ENCODE data around the gene CLCN7. TPM values are rescaled to one million over a fixed set of nuclear protein-coding genes. Genes with fewer than 3 reads are reported as not detected.

The CLCN7 gene
- total and polyA plus RNA-seq, 9 of the 15 experiments (the other 6 are each of a cell fraction or from before 2014, with no cell fraction given): 0.06 to 126 (median 18.7) TPM

DNA sequence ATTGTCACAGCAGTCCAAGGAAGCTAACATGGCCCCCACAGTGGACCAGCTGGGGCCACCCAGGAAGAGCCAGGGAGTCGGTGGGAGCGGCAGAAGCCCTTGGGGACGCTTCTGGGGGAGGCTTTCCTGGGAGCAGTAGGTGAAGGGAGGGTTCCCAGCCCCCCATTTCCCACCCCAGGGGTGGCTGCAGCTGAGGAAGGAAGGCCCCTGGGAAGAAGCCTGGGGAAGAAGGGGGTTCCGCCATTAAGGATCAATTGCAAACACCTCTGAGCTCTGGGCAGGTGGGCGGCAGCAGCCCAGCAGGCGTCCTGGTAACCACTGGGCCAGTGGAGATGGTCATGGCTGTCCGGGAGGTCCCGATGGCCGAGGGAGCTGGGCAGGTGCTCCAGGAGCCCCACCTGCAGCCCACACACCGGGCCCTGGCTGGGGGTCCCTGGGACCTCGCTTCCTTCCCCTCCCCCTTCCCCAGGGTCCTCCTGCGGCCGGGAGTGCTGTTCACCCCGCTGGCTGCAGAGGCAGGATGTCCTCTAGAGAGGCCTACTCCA lies 44.5 kb downstream of the CLCN7 start:
- H3K79me2 ChIP-seq (ENCODE audit: control insufficient read depth, insufficient read depth, low read length): no peaks in the 10 kb centered on the region
- no peak overlapping the region for H3K4me3 ChIP-seq
- H3K36me3 ChIP-seq (ENCODE audit: control insufficient read depth, insufficient read depth, low read length): no peaks in the 10 kb centered on the region
- intact Hi-C loops (cut with micrococcal nuclease): no loop called here
- no peaks in the 10 kb centered on the region for H4K20me1 ChIP-seq (replicated peaks; ENCODE audit: control insufficient read depth, insufficient read depth, low read length)
- no peak overlapping the region for H3K4me2 ChIP-seq (ENCODE audit: insufficient read depth, low read length)
- H3K9me3 ChIP-seq (replicated peaks; ENCODE audit: control insufficient read depth, insufficient read depth, low read depth, low read length): no peaks in the 10 kb centered on the region
- ATAC-seq (no peak), FAIRE-seq (no peak), DNase-seq (ENCODE audit: extremely low read depth in 1 of 4, low spot score in 3 of 4) (no peak)
- no peak overlapping the region for H3K27ac ChIP-seq (ENCODE audit: extremely low read depth, low read depth, low read length)
- POLR2A ChIA-PET: interaction anchor here (1.4 kb wide), 1 partner anchor 10 kb away, joined by 6 read pairs; the partner anchor contains the start of gene UQCC4
- BruUV-seq (replicated peaks): no TSS peak
- WGBS (ENCODE audit: insufficient coverage, low coverage, missing lambda C conversion rate): 49% methylated on average over 14 of the region's 14 CpGs
- CTCF ChIA-PET (ENCODE audit: low intra/inter-chr PET ratio): no interaction called here
- peaks cover 0 to 15% of the 10 kb centered on the region in 2 experiments; a peak in 2 of 5 replicates for H3K27me3 ChIP-seq (ENCODE audit: control insufficient read depth in 2 of 2, insufficient read depth in 2 of 2, low read length in 2 of 2)
- no peaks in the 10 kb centered on the region for H3K9me1 ChIP-seq (ENCODE audit: control insufficient read depth, insufficient read depth, low read length)
- peak overlapping the region in 1 of 2 experiments; percentile 61; a peak in 2 of 4 replicates for H3K9ac ChIP-seq (ENCODE audit: insufficient read depth in 1 of 2, low read depth in 2 of 2, low read length in 2 of 2)
- no peak overlapping the region for H2AFZ ChIP-seq (ENCODE audit: low read depth, low read length)
- peaks cover 0 to 95% of the 10 kb centered on the region in 2 experiments; a peak in 2 of 5 replicates for H3K4me1 ChIP-seq (replicated peaks in 1 of 2; ENCODE audit: control insufficient read depth in 2 of 2, insufficient read depth in 2 of 2, low read length in 2 of 2)
- in situ Hi-C loops (cut with MboI): no loop called here
- TF ChIP-seq, protein P1, sequence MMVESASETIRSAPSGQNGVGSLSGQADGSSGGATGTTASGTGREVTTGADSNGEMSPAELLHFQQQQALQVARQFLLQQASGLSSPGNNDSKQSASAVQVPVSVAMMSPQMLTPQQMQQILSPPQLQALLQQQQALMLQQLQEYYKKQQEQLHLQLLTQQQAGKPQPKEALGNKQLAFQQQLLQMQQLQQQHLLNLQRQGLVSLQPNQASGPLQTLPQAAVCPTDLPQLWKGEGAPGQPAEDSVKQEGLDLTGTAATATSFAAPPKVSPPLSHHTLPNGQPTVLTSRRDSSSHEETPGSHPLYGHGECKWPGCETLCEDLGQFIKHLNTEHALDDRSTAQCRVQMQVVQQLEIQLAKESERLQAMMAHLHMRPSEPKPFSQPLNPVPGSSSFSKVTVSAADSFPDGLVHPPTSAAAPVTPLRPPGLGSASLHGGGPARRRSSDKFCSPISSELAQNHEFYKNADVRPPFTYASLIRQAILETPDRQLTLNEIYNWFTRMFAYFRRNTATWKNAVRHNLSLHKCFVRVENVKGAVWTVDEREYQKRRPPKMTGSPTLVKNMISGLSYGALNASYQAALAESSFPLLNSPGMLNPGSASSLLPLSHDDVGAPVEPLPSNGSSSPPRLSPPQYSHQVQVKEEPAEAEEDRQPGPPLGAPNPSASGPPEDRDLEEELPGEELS (CRISPR knock-in tag; IDR thresholded peaks at IDR 0.05; ENCODE audit: borderline replicate concordance): no peak
- TF ChIP-seq RNF2 (IDR thresholded peaks at IDR 0.05) (no peak), SP1 (CRISPR knock-in tag; IDR thresholded peaks at IDR 0.05) (no peak), SMAD2 (IDR thresholded peaks at IDR 0.05; ENCODE audit: low read depth, low read length) (no peak), MEIS2 (IDR thresholded peaks at IDR 0.05; ENCODE audit: partially characterized antibody) (no peak), ZBTB8A (IDR thresholded peaks at IDR 0.05; ENCODE audit: partially characterized antibody) (no peak), ZNF134 (CRISPR knock-in tag; conservative IDR thresholded peaks at IDR 0.05) (no peak), HDAC6 (IDR thresholded peaks at IDR 0.05; ENCODE audit: low read depth, low read length) (no peak), CXXC5 (CRISPR knock-in tag; IDR thresholded peaks at IDR 0.05) (no peak), MEF2A (IDR thresholded peaks at IDR 0.05; ENCODE audit: control insufficient read depth, low read depth, low read length) (no peak), POLR3A (IDR thresholded peaks at IDR 0.05; ENCODE audit: borderline replicate concordance, extremely low read depth, insufficient read depth, insufficient read length) (no peak)
- TF ChIP-seq, protein P2, sequence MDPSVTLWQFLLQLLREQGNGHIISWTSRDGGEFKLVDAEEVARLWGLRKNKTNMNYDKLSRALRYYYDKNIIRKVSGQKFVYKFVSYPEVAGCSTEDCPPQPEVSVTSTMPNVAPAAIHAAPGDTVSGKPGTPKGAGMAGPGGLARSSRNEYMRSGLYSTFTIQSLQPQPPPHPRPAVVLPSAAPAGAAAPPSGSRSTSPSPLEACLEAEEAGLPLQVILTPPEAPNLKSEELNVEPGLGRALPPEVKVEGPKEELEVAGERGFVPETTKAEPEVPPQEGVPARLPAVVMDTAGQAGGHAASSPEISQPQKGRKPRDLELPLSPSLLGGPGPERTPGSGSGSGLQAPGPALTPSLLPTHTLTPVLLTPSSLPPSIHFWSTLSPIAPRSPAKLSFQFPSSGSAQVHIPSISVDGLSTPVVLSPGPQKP (CRISPR knock-in tag; IDR thresholded peaks at IDR 0.05): no peak
- TF ChIP-seq, protein P3, sequence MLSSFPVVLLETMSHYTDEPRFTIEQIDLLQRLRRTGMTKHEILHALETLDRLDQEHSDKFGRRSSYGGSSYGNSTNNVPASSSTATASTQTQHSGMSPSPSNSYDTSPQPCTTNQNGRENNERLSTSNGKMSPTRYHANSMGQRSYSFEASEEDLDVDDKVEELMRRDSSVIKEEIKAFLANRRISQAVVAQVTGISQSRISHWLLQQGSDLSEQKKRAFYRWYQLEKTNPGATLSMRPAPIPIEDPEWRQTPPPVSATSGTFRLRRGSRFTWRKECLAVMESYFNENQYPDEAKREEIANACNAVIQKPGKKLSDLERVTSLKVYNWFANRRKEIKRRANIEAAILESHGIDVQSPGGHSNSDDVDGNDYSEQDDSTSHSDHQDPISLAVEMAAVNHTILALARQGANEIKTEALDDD (IDR thresholded peaks at IDR 0.05): no peak
- TF ChIP-seq, protein P4, sequence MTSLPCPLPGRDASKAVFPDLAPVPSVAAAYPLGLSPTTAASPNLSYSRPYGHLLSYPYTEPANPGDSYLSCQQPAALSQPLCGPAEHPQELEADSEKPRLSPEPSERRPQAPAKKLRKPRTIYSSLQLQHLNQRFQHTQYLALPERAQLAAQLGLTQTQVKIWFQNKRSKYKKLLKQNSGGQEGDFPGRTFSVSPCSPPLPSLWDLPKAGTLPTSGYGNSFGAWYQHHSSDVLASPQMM (CRISPR knock-in tag; IDR thresholded peaks at IDR 0.05): no peak
- TF ChIP-seq, protein P5, sequence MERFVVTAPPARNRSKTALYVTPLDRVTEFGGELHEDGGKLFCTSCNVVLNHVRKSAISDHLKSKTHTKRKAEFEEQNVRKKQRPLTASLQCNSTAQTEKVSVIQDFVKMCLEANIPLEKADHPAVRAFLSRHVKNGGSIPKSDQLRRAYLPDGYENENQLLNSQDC (CRISPR knock-in tag; IDR thresholded peaks at IDR 0.05): no peak
- TF ChIP-seq, protein P6, sequence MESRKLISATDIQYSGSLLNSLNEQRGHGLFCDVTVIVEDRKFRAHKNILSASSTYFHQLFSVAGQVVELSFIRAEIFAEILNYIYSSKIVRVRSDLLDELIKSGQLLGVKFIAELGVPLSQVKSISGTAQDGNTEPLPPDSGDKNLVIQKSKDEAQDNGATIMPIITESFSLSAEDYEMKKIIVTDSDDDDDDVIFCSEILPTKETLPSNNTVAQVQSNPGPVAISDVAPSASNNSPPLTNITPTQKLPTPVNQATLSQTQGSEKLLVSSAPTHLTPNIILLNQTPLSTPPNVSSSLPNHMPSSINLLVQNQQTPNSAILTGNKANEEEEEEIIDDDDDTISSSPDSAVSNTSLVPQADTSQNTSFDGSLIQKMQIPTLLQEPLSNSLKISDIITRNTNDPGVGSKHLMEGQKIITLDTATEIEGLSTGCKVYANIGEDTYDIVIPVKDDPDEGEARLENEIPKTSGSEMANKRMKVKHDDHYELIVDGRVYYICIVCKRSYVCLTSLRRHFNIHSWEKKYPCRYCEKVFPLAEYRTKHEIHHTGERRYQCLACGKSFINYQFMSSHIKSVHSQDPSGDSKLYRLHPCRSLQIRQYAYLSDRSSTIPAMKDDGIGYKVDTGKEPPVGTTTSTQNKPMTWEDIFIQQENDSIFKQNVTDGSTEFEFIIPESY (CRISPR knock-in tag; IDR thresholded peaks at IDR 0.05): no peak

All from K562 (cell line).